ENCODE results near the gene ATP11B. TPM values are rescaled to one million over a fixed set of nuclear protein-coding genes. Genes with fewer than 3 reads are reported as not detected.

Gene ATP11B
- total RNA-seq, result 10 to 100 TPM; 85.7 to 95.3 TPM

GRCh38 chr3:182792901-182793662, at the start of gene ATP11B:
Gene ATP11B, plus strand, starts transcription at chr3:182793504. Its CDS starts 256 bp downstream, at chr3:182793760.
- peak within 1 kb of the TSS; percentile 99 for H3K4me3 Mint-ChIP-seq
- DNase-seq (peak; percentile 78), ATAC-seq (peak; percentile 68)
- H3K27ac Mint-ChIP-seq, result peak within 1 kb of the TSS; percentile 99
- TF ChIP-seq, protein P1, sequence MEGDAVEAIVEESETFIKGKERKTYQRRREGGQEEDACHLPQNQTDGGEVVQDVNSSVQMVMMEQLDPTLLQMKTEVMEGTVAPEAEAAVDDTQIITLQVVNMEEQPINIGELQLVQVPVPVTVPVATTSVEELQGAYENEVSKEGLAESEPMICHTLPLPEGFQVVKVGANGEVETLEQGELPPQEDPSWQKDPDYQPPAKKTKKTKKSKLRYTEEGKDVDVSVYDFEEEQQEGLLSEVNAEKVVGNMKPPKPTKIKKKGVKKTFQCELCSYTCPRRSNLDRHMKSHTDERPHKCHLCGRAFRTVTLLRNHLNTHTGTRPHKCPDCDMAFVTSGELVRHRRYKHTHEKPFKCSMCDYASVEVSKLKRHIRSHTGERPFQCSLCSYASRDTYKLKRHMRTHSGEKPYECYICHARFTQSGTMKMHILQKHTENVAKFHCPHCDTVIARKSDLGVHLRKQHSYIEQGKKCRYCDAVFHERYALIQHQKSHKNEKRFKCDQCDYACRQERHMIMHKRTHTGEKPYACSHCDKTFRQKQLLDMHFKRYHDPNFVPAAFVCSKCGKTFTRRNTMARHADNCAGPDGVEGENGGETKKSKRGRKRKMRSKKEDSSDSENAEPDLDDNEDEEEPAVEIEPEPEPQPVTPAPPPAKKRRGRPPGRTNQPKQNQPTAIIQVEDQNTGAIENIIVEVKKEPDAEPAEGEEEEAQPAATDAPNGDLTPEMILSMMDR (IDR thresholded peaks at IDR 0.05), result no peak
- ChIA-PET CTCF (interaction anchor here (1.6 kb wide), 1 partner anchor 44 kb away, joined by 6 read pairs; no protein-coding TSS in a partner anchor), POLR2A (interaction anchor here (0.9 to 2.0 kb wide), 4 partner anchors 22 to 305 kb away, joined by 3 to 4 read pairs (median 4); no protein-coding TSS in a partner anchor)
- H3K27me3 Mint-ChIP-seq, result peaks cover 2% of the 10 kb centered on the region
- H3K36me3 Mint-ChIP-seq (ENCODE audit: low read depth), result peaks cover 24% of the 10 kb centered on the region
- H3K4me1 Mint-ChIP-seq (ENCODE audit: low read depth), result peaks cover 24% of the 10 kb centered on the region
- intact Hi-C loops (cut with micrococcal nuclease), result loop anchor here (5.0 kb wide), 1 partner anchor 69 kb away; no protein-coding TSS in a partner anchor
- H3K9me3 Mint-ChIP-seq, result no peaks in the 10 kb centered on the region

DNA sequence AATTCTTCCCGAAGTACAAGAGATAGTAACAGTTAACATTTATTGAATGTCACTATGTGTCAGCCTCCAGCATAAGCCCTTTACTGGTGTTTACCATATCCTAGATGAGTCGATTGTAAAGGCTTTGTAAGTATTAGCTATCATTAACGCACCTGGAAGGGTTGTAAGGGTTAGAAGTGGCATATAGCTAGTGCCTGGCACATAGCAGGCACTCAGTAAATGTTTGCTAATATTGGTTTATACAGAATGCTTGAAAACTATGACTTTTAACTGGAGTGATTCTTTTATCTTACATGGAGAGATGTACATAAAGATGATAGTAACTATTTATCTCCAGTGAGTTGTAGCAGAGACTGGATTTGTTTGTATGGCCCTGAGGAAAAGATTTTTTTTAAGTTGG, 46.3 kb upstream of the ATP11B start:
- no peaks in the 10 kb centered on the region for H3K27me3 Mint-ChIP-seq
- TF ChIP-seq, protein P1 (IDR thresholded peaks at IDR 0.05), result no peak
- intact Hi-C loops (cut with micrococcal nuclease), result no loop called here
- ChIA-PET POLR2A (no interaction called here), CTCF (no interaction called here)
- ATAC-seq, result no peak
- H3K36me3 Mint-ChIP-seq (ENCODE audit: low read depth), result no peaks in the 10 kb centered on the region
- H3K4me1 Mint-ChIP-seq (ENCODE audit: low read depth), result no peaks in the 10 kb centered on the region
- no peak overlapping the region for H3K4me3 Mint-ChIP-seq
- no peak overlapping the region for H3K27ac Mint-ChIP-seq
- H3K9me3 Mint-ChIP-seq, result peaks cover 1% of the 10 kb centered on the region
- no peak for DNase-seq

GRCh38 chr3:182755308-182755707, 38.0 kb upstream of the ATP11B start:
- ChIA-PET POLR2A (no interaction called here), CTCF (no interaction called here)
- TF ChIP-seq, protein P1 (IDR thresholded peaks at IDR 0.05), result no peak
- Mint-ChIP-seq H3K4me3 (no peak overlapping the region), H3K27me3 (no peaks in the 10 kb centered on the region), H3K9me3 (peaks cover 3% of the 10 kb centered on the region), H3K36me3 (ENCODE audit: low read depth) (no peaks in the 10 kb centered on the region), H3K27ac (no peak overlapping the region), H3K4me1 (ENCODE audit: low read depth) (no peaks in the 10 kb centered on the region)
- intact Hi-C loops (cut with micrococcal nuclease), result no loop called here
- ATAC-seq (no peak), DNase-seq (no peak)

GRCh38 chr3:182755712-182756111, 37.6 kb upstream of the ATP11B start:
- intact Hi-C loops (cut with micrococcal nuclease), result no loop called here
- Mint-ChIP-seq H3K4me1 (ENCODE audit: low read depth) (no peaks in the 10 kb centered on the region), H3K27me3 (no peaks in the 10 kb centered on the region), H3K9me3 (peaks cover 3% of the 10 kb centered on the region), H3K4me3 (no peak overlapping the region), H3K36me3 (ENCODE audit: low read depth) (no peaks in the 10 kb centered on the region), H3K27ac (no peak overlapping the region)
- ChIA-PET CTCF (no interaction called here), POLR2A (no interaction called here)
- ATAC-seq, result no peak
- DNase-seq, result no peak
- TF ChIP-seq, protein P1 (IDR thresholded peaks at IDR 0.05), result no peak

DNA sequence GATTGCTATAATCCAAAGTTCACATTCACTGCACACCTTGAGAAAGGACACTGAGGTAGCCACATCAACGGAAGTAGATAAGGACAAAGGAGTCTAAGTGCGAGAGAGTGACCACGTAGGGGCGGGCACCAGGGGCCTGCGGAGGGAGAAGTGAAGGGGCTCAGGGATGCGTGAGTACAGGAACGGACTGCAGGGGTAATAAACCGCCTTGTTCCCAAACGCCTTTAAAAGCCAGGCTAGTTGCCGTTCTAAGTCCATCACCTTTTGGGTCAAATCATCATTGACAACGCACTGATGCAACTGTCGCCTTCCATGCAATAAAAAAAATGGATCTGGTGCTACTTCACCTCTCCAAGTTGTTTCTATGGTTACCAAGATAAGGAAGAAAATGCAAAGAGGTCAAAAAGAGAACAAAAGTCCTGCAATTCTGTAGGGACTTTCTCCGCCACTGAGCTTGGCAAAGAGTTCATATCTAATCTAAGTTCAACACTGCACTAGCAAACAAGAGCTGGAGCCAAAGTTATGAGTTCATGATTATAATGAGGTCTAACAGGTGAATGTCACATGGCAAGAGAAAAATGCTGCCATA, 32.6 kb upstream of the ATP11B start:
- ChIA-PET POLR2A (no interaction called here), CTCF (interaction anchor here (1.2 kb wide), 1 partner anchor 13 kb away, joined by 4 read pairs; no protein-coding TSS in a partner anchor)
- Mint-ChIP-seq H3K9me3 (no peaks in the 10 kb centered on the region), H3K27ac (no peak overlapping the region), H3K36me3 (ENCODE audit: low read depth) (no peaks in the 10 kb centered on the region), H3K4me3 (no peak overlapping the region), H3K27me3 (peaks cover 6% of the 10 kb centered on the region), H3K4me1 (ENCODE audit: low read depth) (no peaks in the 10 kb centered on the region)
- no peak for DNase-seq
- intact Hi-C loops (cut with micrococcal nuclease), result no loop called here
- no peak for ATAC-seq
- TF ChIP-seq, protein P1 (IDR thresholded peaks at IDR 0.05), result no peak
